Neutrophil (primary cell): ENCODE results near the gene TSKU.

Experiments used
- H3K27ac ChIP-seq: fragments of 200-600 bp; sonication (generic); 2 replicates; pipeline ENCODE4 v1.5.1; 2016; ENCODE audit warnings: mild to moderate bottlenecking, moderate library complexity
- H3K27me3 ChIP-seq: fragments of 200-600 bp; sonication (generic); 2 replicates; pipeline ENCODE4 v1.6.0; 2016; ENCODE audit warnings: mild to moderate bottlenecking
- H3K36me3 ChIP-seq: fragments of 200-600 bp; sonication (generic); 2 replicates; pipeline ENCODE4 v1.5.1; 2017
- H3K4me1 ChIP-seq, 2 experiments: fragments of 200-600 bp in 1 of 2; sonication (generic) in 1 of 2; 1 replicate in 1 of 2; 2 replicates in 1 of 2; pipeline versions ENCODE4 v1.5.1 to v1.6.1; 2013 to 2016; ENCODE audit warnings: low read depth in 1 of 2, low read length in 1 of 2, mild to moderate bottlenecking in 1 of 2, moderate library complexity in 1 of 2; ENCODE audit not compliant: control insufficient read depth in 1 of 2, insufficient read depth in 1 of 2
- H3K4me3 ChIP-seq, 2 experiments: fragments of 200-600 bp in 1 of 2; sonication (generic) in 1 of 2; 1 replicate in 1 of 2; 2 replicates in 1 of 2; pipeline ENCODE4 v1.5.1; 2013 to 2016; ENCODE audit warnings: low read depth in 1 of 2, low read length in 1 of 2, mild to moderate bottlenecking in 1 of 2, moderate library complexity in 1 of 2
- H3K9me3 ChIP-seq: fragments of 200-600 bp; sonication (generic); 2 replicates; pipeline ENCODE4 v1.5.1; 2016
- TF ChIP-seq, protein P1 (sequence below): fragments of 200-600 bp; sonication (generic); IDR thresholded peaks from 2 replicates; pipeline ENCODE4 v1.5.1; 2016; ENCODE audit warnings: antibody characterized with exemption

Gene TSKU

DNA sequence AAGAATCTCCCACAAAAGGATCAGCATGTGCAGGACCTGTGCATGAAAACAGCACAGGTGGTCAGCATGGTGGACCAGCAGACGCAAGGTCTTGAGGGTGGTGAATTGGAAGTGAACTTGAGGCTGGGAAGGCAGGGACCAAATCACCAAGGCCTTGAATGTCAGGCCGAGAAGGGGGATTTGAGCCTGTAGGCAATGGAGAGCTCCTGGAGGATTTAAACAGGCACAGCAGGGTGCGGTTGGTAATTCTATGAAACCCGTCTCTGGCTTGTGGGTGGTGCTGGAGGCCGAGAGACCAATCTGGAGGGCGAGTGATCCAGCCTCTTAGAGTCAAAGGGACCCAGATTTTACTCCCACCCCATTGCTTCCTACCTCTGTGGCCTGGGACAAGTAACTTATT lies 2.4 kb downstream of the TSKU start:
- H3K27ac ChIP-seq, result no peak overlapping the region
- no peak overlapping the region for H3K4me3 ChIP-seq
- no peaks in the 10 kb centered on the region for H3K9me3 ChIP-seq
- TF ChIP-seq, protein P1, sequence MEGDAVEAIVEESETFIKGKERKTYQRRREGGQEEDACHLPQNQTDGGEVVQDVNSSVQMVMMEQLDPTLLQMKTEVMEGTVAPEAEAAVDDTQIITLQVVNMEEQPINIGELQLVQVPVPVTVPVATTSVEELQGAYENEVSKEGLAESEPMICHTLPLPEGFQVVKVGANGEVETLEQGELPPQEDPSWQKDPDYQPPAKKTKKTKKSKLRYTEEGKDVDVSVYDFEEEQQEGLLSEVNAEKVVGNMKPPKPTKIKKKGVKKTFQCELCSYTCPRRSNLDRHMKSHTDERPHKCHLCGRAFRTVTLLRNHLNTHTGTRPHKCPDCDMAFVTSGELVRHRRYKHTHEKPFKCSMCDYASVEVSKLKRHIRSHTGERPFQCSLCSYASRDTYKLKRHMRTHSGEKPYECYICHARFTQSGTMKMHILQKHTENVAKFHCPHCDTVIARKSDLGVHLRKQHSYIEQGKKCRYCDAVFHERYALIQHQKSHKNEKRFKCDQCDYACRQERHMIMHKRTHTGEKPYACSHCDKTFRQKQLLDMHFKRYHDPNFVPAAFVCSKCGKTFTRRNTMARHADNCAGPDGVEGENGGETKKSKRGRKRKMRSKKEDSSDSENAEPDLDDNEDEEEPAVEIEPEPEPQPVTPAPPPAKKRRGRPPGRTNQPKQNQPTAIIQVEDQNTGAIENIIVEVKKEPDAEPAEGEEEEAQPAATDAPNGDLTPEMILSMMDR, result no peak
- H3K4me1 ChIP-seq, result peaks cover 8 to 17% of the 10 kb centered on the region in 2 experiments
- H3K36me3 ChIP-seq, result no peaks in the 10 kb centered on the region
- H3K27me3 ChIP-seq, result peaks cover 100% of the 10 kb centered on the region

DNA sequence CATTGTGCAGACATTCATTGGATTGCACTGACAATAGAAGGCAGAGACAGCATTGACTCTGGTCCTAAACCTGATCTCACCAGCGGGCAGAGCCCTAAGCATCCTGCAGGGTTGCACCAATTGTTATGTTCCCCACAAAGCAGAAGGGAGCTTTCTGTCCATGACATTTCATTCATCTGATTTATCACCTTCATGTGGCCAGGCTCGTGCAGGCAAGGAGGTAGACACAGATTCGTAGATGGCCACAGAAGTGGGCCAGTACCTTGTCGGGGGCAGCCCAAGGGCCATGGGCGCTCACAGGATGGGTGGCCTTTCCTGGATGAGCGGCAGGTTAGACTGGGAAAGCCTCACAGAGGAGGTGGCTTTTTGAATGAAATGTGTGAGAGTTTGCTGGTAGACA lies 2.9 kb downstream of the TSKU start:
- Histone ChIP-seq H3K36me3 (no peaks in the 10 kb centered on the region), H3K27me3 (peaks cover 95% of the 10 kb centered on the region), H3K9me3 (no peaks in the 10 kb centered on the region), H3K27ac (no peak overlapping the region), H3K4me3 (no peak overlapping the region), H3K4me1 (peaks cover 8 to 17% of the 10 kb centered on the region in 2 experiments)
- TF ChIP-seq, protein P1, result no peak

GRCh38 chr11:76786441-76787014 lies 3.4 kb downstream of the TSKU start:
- H3K36me3 ChIP-seq, result no peaks in the 10 kb centered on the region
- TF ChIP-seq, protein P1, result no peak
- H3K4me1 ChIP-seq, result peaks cover 8 to 17% of the 10 kb centered on the region in 2 experiments
- peaks cover 90% of the 10 kb centered on the region for H3K27me3 ChIP-seq
- no peaks in the 10 kb centered on the region for H3K9me3 ChIP-seq
- no peak overlapping the region for H3K4me3 ChIP-seq
- H3K27ac ChIP-seq, result no peak overlapping the region

GRCh38 chr11:76787271-76787670 lies 4.1 kb downstream of the TSKU start:
- Histone ChIP-seq H3K4me3 (no peak overlapping the region), H3K9me3 (no peaks in the 10 kb centered on the region), H3K4me1 (peaks cover 8 to 17% of the 10 kb centered on the region in 2 experiments), H3K27me3 (peaks cover 90% of the 10 kb centered on the region), H3K27ac (no peak overlapping the region), H3K36me3 (no peaks in the 10 kb centered on the region)
- TF ChIP-seq, protein P1, result no peak

GRCh38 chr11:76787911-76788596 lies 4.9 kb downstream of the TSKU start:
- H3K27me3 ChIP-seq, result peaks cover 83% of the 10 kb centered on the region
- no peaks in the 10 kb centered on the region for H3K9me3 ChIP-seq
- H3K36me3 ChIP-seq, result no peaks in the 10 kb centered on the region
- TF ChIP-seq, protein P1, result no peak
- no peak overlapping the region for H3K27ac ChIP-seq
- peaks cover 4 to 12% of the 10 kb centered on the region in 2 experiments for H3K4me1 ChIP-seq
- H3K4me3 ChIP-seq, result no peak overlapping the region
